Loucy (cell line): ENCODE data around the gene FAM81A.

ENCODE experiments used
- CTCF ChIP-seq: fragments of 200-600 bp; sonication (generic); conservative IDR thresholded peaks from 2 replicates; pipeline ENCODE4 v1.5.1; 2014; ENCODE audit warnings: mild to moderate bottlenecking, antibody characterized with exemption, low read length
- EZH2phosphoT487 ChIP-seq: fragments of 200-600 bp; IDR thresholded peaks from 2 replicates; pipeline ENCODE4 v1.6.1; 2018; ENCODE audit warnings: antibody characterized with exemption, mild to moderate bottlenecking, moderate library complexity, borderline replicate concordance

- no peak for TF ChIP-seq CTCF
- TF ChIP-seq EZH2phosphoT487 = no peak
Observed at GRCh38 chr15:59565299-59565698, 127.3 kb downstream of the FAM81A start.
